Large intestine (tissue), 3 donors: ENCODE data around the gene TCTN2. TPM values are rescaled to one million over a fixed set of nuclear protein-coding genes. Genes with fewer than 3 reads are reported as not detected.

Source experiments
- DNase-seq, 2 donors: peaks; one replicate each; pipeline versions ENCODE4 v3.0.0 to v3.0.0-alpha.2; 2013
- H3K27ac ChIP-seq: one replicate; pipeline ENCODE4 v1.5.1; 2013; ENCODE audit warnings: low read length
- H3K27me3 ChIP-seq: 2 replicates; pipeline ENCODE4 v1.6.1; 2013; ENCODE audit warnings: low read length; ENCODE audit not compliant: control insufficient read depth, insufficient read depth
- H3K36me3 ChIP-seq: 2 replicates; pipeline ENCODE4 v1.6.1; 2013; ENCODE audit warnings: low read length; ENCODE audit not compliant: control insufficient read depth, insufficient read depth
- H3K4me1 ChIP-seq: one replicate; pipeline ENCODE4 v1.6.1; 2013; ENCODE audit warnings: low read length; ENCODE audit not compliant: control insufficient read depth, insufficient read depth
- H3K4me3 ChIP-seq: one replicate; pipeline ENCODE4 v1.5.1; 2013; ENCODE audit warnings: low read length
- H3K9me3 ChIP-seq: one replicate; pipeline ENCODE4 v1.6.1; 2013; ENCODE audit warnings: mild to moderate bottlenecking, low read depth, low read length, moderate library complexity; ENCODE audit not compliant: control insufficient read depth
- WGBS: methylation state at CpG from one replicate; pipeline ENCODE4 v1.1.5; 2013; ENCODE audit warnings: low lambda C conversion rate; ENCODE audit not compliant: insufficient coverage; 5-methylcytosine and 5-hydroxymethylcytosine counted together
- polyA plus RNA-seq: library from polyadenylated mRNA; unstranded; fragments of 120-200 nt; gene quantifications from one replicate; pipeline ENCODE4 v1.2.1, GENCODE V29; 2013

Gene TCTN2
- polyA plus RNA-seq, 1 donor, result 8.6 TPM

DNA sequence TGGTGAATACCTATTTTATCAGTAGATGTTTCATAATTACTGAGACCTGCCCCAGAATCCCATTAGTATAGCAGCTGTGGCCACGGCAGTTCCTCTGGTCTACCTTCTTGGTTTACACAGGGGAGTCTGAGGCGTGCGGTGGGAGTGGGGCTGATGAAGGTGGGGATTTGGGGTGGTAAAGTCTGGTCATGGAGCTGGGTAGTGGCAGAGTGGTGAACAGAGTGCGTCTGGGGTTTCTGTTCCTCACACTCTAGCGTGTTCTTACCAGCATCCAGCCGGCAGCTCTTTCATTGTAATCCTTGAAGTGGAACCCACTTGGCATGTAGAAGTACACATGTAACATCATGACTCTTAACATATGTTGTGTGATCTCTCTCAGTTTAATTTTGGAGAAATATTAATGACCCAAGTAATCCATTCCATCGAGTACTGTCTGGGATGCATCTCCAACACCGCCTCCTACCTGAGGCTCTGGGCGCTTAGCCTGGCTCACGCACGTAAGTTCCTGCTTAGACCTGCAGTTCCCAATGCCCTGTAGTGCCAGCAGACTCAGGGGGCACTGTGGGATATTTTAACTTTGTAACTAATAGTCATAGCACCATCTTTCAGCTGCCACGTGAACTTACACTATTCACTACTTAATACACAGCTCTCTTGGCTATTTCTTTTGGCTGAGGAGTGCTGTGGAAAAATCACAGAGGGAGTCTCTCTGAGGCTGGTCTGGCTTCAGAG, 83.3 kb downstream of the TCTN2 start:
- no peak for DNase-seq
- Histone ChIP-seq H3K9me3 (no peaks in the 10 kb centered on the region), H3K4me1 (no peaks in the 10 kb centered on the region), H3K36me3 (peaks cover 55% of the 10 kb centered on the region), H3K27ac (no peak overlapping the region), H3K4me3 (no peak overlapping the region), H3K27me3 (no peaks in the 10 kb centered on the region)
- no CpG with 5 or more reads among the region's 12 CpGs for WGBS

DNA sequence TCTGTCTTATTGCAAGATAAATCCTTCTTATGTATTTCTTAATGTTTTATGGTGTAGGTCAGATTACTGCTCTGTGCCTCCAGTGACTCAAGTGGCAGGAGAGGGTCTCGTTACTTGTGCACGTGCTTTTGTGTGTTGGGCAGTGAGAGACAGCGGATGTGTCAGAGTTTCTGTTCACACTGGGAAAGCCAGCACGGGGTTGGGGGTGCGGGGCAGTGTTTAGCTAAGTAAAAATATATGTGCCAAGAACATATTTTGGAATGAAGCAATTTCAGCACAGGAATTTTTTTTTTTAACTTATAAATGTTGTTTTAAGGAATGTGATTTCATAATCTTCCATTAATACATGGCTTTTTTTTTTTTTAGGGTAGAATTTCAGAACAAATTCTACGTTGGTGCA, 86.6 kb downstream of the TCTN2 start:
- Histone ChIP-seq H3K4me3 (no peak overlapping the region), H3K27ac (no peak overlapping the region), H3K36me3 (peaks cover 33% of the 10 kb centered on the region), H3K27me3 (peaks cover 4% of the 10 kb centered on the region), H3K9me3 (no peaks in the 10 kb centered on the region), H3K4me1 (peaks cover 11% of the 10 kb centered on the region)
- no peak for DNase-seq
- no CpG with 5 or more reads among the region's 6 CpGs for WGBS

Other genes with a start within 250 kb of the TCTN2 start
- gene RILPL2, start 234.4 kb upstream of the TCTN2 start, polyA plus RNA-seq, result 1.7 TPM
- gene SNRNP35, start 213.0 kb upstream of the TCTN2 start, polyA plus RNA-seq, result 31.0 TPM
- gene RILPL1, start 137.4 kb upstream of the TCTN2 start, polyA plus RNA-seq, result 9.7 TPM
- 233 TPM for gene TMED2, start 86.6 kb upstream of the TCTN2 start, polyA plus RNA-seq
- 37.9 TPM for gene DDX55, start 69.0 kb upstream of the TCTN2 start, polyA plus RNA-seq
- 42.8 TPM for gene EIF2B1, start 37.4 kb upstream of the TCTN2 start, polyA plus RNA-seq
- 33.9 TPM for gene GTF2H3, start 37.3 kb upstream of the TCTN2 start, polyA plus RNA-seq
- gene ATP6V0A2, start 41.2 kb downstream of the TCTN2 start, polyA plus RNA-seq, result 18.5 TPM
- 1.0 TPM for gene DNAH10, start 91.2 kb downstream of the TCTN2 start, polyA plus RNA-seq